GM12865 (cell line): ENCODE measurements around the gene GALNT7.

Experiments used
- DNase-seq: peaks from one replicate; pipeline ENCODE4 v3.0.0; 2010; ENCODE audit warnings: low read depth
- H3K4me3 ChIP-seq: 2 replicates; pipeline ENCODE4 v1.5.1; 2011; ENCODE audit warnings: mild to moderate bottlenecking, low read depth, low read length, control low read depth
- CTCF ChIP-seq: IDR thresholded peaks from 2 replicates; pipeline ENCODE4 v1.5.1; 2011; ENCODE audit warnings: low read length, control low read depth, low read depth, inconsistent platforms; ENCODE audit not compliant: insufficient read depth; ENCODE audit errors: missing control alignments

Gene GALNT7

DNA sequence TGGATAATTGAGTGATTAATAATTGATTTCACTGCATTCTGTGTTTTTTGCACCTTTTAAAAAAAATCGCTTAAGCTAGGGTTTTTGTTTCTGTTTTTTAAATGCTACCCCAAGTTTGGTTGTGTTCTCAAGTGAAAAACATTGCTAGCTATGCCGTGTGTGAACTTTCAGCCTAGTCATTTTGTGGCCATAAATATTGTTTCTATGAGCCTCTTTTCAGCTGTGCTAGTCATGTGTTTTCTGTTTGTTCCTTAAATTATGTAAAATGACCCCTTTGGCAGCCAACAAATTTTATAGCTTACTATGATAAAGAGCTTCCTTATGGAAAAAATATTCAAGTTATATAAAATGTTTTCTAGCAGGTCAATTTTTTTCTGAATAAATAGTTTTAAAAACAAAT, 59.1 kb downstream of the GALNT7 start:
- no peak for TF ChIP-seq CTCF
- DNase-seq, result no peak
- no peak overlapping the region for H3K4me3 ChIP-seq

DNA sequence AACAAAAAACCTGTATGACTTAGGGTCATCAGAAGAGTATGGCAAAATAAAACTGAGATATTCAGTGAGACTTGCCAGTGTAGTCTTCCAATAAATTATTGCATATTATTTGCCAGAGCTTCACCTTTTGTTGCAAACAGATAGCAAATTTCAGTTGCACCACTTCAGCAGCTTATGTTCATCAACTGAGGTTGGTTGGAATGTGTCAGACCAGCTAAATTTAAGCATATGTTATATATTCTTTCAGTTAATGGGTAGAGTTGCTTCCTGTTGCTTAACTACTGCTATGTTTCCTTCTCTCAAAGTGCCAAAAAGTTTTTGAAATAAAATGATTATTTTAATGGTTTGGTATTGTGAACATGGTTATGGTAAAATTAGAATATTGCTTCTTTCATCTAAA, 61.5 kb downstream of the GALNT7 start:
- peak; percentile 14 for DNase-seq

GRCh38 chr4:173231916-173232315, 63.3 kb downstream of the GALNT7 start:
- DNase-seq, result peak; percentile 14
- TF ChIP-seq CTCF, result peak; percentile 5
- H3K4me3 ChIP-seq, result no peak overlapping the region

More for the DNA sequence above, 61.5 kb downstream of the GALNT7 start:
- no peak for TF ChIP-seq CTCF
- no peak overlapping the region for H3K4me3 ChIP-seq

DNA sequence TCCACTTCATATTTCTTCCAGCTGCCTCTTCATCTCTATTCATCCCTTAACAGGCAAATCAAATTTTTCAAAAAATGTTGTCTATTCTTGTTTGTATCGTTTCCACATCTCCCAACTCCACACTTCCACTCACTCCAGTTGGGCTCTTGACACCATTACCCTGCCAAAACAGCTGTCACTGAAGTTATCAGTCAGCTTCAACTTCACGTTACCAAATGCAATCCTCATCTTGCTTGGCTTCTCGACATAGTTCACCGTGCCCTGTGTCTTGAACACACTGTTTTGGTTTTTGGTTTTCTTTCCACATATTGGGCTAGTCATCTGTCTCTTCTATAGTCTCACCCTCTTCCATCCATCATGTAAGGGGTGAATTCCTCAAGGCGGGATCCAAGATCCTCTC, 65.2 kb downstream of the GALNT7 start:
- DNase-seq, result no peak
- TF ChIP-seq CTCF, result no peak
- no peak overlapping the region for H3K4me3 ChIP-seq

- no peak for DNase-seq
- H3K4me3 ChIP-seq, result no peak overlapping the region
- no peak for TF ChIP-seq CTCF
Measured at GRCh38 chr4:173235050-173235449, 66.4 kb downstream of the GALNT7 start.

GRCh38 chr4:173236301-173236700, 67.7 kb downstream of the GALNT7 start:
- no peak for DNase-seq
- no peak for TF ChIP-seq CTCF
- H3K4me3 ChIP-seq, result no peak overlapping the region

GRCh38 chr4:173237152-173237551, 68.5 kb downstream of the GALNT7 start:
- no peak for TF ChIP-seq CTCF
- no peak overlapping the region for H3K4me3 ChIP-seq
- DNase-seq, result no peak
